ENCODE data around the gene IGBP1.
"Not testable (repeated sequence)": the region's sequence is repeated elsewhere in the genome, so short reads cannot be mapped to it uniquely, and the experiment has no call there.

Gene IGBP1

GRCh38 chrX:70133303-70134115 lies at the start of gene IGBP1:
Gene IGBP1 (plus strand): TSS chrX:70133447. CDS start chrX:70133948, 501 bp downstream.
- peak; percentile 48 to 52 for DNase-seq (ENCODE audit: low read depth in 2 of 2)

GRCh38 chrX:70084592-70085240 lies 48.5 kb upstream of the IGBP1 start:
- DNase-seq (ENCODE audit: low read depth in 2 of 2), result no peak

GRCh38 chrX:70087857-70088630 lies 45.2 kb upstream of the IGBP1 start:
- DNase-seq (ENCODE audit: low read depth in 2 of 2), result peak; percentile 9 to 19

GRCh38 chrX:70088751-70089150 lies 44.5 kb upstream of the IGBP1 start:
- no peak for DNase-seq (ENCODE audit: low read depth in 2 of 2)

GRCh38 chrX:70089604-70090297 lies 43.5 kb upstream of the IGBP1 start:
- peak in 1 of 2 experiments; percentile 15 for DNase-seq (ENCODE audit: low read depth in 2 of 2)

- no peak for DNase-seq (ENCODE audit: low read depth in 2 of 2)
These were observed 41.0 kb upstream of the IGBP1 start for GRCh38 chrX:70092247-70092646.

GRCh38 chrX:70096052-70096451 lies 37.2 kb upstream of the IGBP1 start:
- no peak for DNase-seq (ENCODE audit: low read depth in 2 of 2)

GRCh38 chrX:70105229-70105628 lies 28.0 kb upstream of the IGBP1 start:
- DNase-seq (ENCODE audit: low read depth in 2 of 2), result no peak

GRCh38 chrX:70111436-70112026 lies 21.7 kb upstream of the IGBP1 start:
- not testable (repeated sequence) for DNase-seq (ENCODE audit: low read depth in 2 of 2)

- no peak for DNase-seq (ENCODE audit: low read depth in 2 of 2)
These were observed 15.5 kb upstream of the IGBP1 start for GRCh38 chrX:70117738-70118137.

GRCh38 chrX:70123014-70123413 lies 10.2 kb upstream of the IGBP1 start:
- not testable (repeated sequence) for DNase-seq (ENCODE audit: low read depth in 2 of 2)

- no peak for DNase-seq (ENCODE audit: low read depth in 2 of 2)
These were observed 8.6 kb upstream of the IGBP1 start for GRCh38 chrX:70124678-70125077.

GRCh38 chrX:70128071-70128470 lies 5.2 kb upstream of the IGBP1 start:
- no peak for DNase-seq (ENCODE audit: low read depth in 2 of 2)

- no peak for DNase-seq (ENCODE audit: low read depth in 2 of 2)
These were observed 3.4 kb upstream of the IGBP1 start for GRCh38 chrX:70129816-70130215.

GRCh38 chrX:70132224-70132623 lies 1.0 kb upstream of the IGBP1 start:
- DNase-seq (ENCODE audit: low read depth in 2 of 2), result no peak

GRCh38 chrX:70132877-70133302 lies 357 bp upstream of the IGBP1 start:
- DNase-seq (ENCODE audit: low read depth in 2 of 2), result no peak

- DNase-seq (ENCODE audit: low read depth in 2 of 2), result no peak
These were observed 850 bp downstream of the IGBP1 start for GRCh38 chrX:70134116-70134477.

GRCh38 chrX:70138622-70139021 lies 5.4 kb downstream of the IGBP1 start:
- no peak for DNase-seq (ENCODE audit: low read depth in 2 of 2)

GRCh38 chrX:70139736-70140135 lies 6.5 kb downstream of the IGBP1 start:
- no peak for DNase-seq (ENCODE audit: low read depth in 2 of 2)

- no peak for DNase-seq (ENCODE audit: low read depth in 2 of 2)
These were observed 8.1 kb downstream of the IGBP1 start for GRCh38 chrX:70141373-70141772.
